PFSK-1 (cell line): Measurements from ENCODE around the gene KMT2B.

Experiments
- POLR2AphosphoS5 ChIP-seq: IDR thresholded peaks from 2 replicates; pipeline ENCODE4 v1.6.1; 2012; ENCODE audit warnings: low read depth, mild to moderate bottlenecking, control low read depth, low read length, moderate library complexity
- TAF1 ChIP-seq: IDR thresholded peaks from 2 replicates; pipeline ENCODE4 v1.6.1; 2012; ENCODE audit warnings: low read length, control low read depth, borderline replicate concordance; ENCODE audit not compliant: insufficient read depth

- TF ChIP-seq TAF1 (no peak), POLR2AphosphoS5 (no peak)
These were observed 63.8 kb downstream of the KMT2B start for GRCh38 chr19:35781650-35782049.
